Stimulated activated CD8-positive, alpha-beta memory T cell treated with anti-CD3 and anti-CD28 coated beads, Interleukin-15, amount 100 ng/mL, for 24 hours (primary cell): ENCODE measurements around the gene CHD5.

Source experiments
- DNase-seq: peaks from one replicate; pipeline ENCODE4 v3.0.0-alpha.2; 2020; ENCODE audit warnings: low read depth

CHD5 gene

GRCh38 chr1:6099297-6099696 lies 80.8 kb downstream of the CHD5 start:
- DNase-seq: no peak

DNA sequence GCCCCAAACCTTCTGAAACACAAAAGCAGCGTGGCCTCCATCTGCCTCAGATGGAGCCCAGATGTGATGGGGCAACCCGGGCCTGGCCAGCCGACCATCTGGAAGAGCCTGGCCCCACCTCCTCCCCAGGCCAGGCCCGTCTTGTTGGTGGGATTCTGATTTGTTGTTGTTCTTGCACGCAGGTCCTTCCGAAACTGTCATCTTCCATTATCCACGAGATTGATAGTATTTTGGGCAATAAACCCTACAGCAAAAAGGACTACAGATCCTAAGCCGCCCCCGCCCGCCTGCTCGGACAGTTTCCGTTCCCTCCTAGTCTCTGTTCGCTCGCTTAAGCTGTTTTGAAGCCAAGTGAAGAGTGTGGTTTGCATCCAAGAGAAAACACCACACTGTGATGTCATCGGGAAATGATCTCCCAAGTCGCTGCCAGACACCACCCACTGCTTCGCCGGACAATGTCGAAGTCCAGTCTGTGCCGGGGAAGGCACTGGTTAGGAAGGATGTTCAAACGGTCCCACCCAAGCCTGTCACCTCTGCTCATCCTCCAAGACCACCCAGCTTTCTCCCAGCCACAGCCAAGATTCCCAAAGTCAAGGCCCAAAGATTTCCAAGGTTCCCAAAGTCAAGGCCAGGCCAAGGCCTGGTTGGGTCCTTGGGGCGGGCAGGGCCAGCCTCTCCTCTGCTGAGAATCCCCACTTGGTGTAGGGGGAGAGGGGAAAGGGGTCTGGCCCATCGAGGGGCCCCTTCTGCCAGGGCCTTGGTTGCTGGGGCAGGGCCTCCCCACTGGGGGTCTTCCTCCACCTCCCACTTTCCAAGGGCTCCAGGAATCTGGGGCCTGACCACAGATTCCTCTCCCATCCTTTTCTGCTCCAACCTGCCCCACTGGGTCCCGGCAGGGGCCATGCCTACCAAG lies 81.6 kb downstream of the CHD5 start:
- no peak for DNase-seq

GRCh38 chr1:6097824-6098223 lies 82.3 kb downstream of the CHD5 start:
- no peak for DNase-seq

DNA sequence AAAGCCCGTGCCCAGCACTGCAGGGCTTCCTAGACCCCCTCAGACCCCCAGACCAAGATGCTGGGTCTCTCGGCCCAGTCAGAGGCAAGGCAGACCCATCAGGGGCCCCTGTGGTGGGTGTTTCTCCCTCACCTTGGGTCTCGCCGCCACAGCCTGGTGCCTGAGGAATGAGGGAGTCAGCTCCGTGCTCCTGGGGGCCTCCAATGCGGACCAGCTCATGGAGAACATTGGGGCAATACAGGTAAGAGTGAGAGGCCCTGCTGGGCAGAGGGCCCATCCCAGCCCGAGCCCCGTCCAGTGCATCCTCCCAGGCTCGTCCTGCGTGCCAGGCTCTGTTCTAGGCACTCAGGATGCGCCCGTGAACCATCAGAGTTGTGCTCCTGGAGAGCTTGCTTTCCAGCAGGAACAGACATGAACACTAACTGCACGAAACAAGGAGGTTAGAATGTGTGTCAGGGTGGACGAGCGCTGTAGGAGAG lies 83.0 kb downstream of the CHD5 start:
- DNase-seq: no peak

DNA sequence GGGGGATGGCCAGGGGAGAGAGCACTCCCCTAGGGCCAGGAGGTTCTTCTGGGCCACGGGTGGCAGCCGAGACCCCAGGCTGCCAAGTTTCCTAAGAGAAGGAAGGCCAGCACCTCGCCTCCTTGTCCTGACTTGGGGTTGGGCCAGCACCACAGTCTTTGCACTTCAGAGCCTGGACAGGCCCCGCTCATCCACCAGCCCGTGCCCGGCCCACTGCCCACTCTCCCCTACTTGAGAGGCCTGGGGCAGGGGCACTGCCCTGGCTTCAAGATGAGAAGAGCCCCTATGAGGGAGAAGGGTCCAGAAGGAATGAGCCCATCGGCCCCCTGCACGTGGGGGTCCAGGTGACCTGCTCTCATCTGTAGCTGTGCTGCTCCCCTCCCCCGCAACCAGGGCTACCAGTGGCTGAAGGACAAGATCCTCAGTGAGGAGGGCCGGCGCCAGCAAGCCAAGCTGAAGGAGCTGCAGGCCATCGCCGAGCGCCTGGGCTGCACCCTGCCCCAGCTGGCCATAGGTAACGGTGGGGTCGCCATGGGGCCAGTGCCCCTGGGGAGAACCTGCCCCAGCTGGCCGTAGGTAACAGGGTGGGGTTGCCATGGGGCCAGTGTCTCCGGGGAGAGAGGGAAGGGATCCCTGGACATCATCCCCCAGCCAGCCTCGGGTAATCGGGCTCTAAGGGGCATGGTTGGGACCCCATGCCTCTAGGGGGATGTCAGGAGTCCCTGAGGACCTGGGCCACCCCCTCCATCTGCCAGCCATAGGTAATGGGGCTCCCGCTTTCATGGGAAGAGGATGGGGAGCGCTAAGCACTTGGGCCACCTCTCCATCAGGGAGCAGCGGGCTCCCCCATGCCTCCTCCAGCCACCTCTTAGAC lies 83.6 kb downstream of the CHD5 start:
- no peak for DNase-seq

DNA sequence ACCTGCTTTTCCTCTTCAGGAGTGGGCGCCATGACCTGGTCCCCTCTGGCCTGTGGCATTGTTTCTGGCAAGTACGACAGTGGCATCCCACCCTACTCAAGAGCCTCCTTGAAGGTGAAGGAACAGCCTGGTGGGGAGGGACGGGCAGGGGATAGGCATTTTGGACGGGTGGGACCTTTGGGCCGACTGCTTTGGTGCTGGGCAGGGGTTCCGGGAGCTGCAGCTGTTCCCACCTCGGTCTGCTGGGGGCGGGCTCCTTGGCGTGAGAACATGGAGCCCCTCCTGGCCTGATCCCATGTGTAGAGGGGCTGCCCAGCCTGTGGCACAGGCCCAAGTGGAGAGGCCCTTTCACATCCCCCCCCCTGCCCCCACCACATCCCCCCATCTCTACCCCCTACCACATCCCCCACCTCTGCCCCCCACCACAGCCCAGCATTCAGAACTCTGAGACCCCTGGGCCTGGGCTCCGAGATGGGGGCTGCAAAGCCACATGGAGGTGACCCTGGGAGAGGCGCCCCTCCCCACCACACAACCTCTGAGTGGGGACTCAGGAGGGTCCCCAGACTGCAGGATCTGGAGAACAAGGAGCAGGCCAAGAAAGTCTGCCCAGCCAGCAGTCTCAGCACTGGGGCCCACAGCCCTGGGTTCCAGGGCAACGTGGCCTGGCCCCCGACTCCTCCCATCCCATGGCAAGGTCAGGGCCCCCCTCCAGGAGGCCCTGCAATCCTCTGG lies 84.4 kb downstream of the CHD5 start:
- DNase-seq: no peak

DNA sequence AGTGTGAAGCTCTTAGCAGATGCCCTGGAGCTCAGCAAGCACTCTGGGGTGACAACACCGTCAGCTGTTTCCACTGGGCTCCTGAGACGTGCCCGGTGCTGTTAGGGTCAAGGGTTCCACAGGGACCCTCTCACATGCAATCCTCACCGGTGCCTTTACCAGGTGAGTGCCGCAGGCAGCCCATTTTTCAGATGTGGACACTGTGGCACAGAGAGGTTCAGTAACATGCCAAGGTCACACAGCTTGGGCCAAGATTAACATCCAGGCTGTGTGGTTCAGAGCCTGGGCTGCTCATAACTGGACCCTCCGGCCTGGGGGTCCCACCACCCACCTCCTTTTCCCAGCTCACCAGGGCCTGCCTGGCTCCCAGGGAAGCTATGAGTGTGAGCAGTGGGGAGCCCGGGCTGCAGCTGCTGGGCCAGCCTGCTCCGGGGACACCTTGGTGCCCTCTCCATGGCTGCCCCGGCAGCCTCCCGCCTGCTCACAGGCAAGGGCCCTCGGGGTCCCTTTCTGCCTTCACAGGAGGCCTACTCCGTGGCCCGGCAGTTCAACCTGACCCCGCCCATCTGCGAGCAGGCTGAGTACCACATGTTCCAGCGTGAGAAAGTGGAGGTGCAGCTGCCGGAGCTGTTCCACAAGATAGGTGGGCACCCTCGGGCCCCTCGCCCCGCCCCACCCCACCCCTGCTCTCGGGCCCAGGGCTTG lies 85.2 kb downstream of the CHD5 start:
- DNase-seq: no peak

DNA sequence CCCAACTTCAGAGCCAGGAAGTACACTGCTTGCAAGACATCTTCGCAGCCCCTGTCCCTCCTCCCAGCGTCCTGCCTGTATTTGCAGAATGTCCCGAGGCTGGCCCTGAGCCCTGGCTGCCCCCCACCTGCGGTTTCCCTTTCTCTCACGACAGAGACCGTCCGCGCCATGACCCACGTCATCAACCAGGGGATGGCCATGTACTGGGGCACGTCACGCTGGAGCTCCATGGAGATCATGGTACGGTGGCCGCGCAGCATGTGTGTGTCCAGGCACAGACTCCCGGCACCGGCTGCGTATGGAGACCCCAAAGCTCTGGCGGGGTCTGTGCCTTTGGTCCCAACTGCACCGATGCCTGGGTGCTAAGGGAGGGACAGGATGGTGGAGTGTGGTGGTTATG lies 85.9 kb downstream of the CHD5 start:
- DNase-seq: no peak

DNA sequence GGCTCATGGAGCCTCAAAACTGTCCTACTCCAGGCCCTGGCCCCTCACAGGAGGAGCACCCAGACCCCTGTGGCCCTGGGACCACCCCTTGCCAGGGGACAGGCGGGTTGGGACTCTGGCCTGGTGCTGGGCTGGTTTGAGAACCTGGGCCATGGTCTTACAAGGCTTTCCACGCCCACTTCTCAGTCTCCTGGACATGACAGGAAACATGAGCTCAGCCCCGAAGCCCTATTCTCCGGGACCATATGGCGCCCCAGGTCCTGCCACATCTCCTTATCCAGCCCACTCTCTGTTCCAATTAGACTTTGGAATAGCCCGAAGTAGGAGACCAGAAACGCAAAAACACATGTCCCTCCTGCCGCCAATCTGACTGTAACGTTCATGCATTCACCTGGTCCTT lies 86.5 kb downstream of the CHD5 start:
- no peak for DNase-seq

DNA sequence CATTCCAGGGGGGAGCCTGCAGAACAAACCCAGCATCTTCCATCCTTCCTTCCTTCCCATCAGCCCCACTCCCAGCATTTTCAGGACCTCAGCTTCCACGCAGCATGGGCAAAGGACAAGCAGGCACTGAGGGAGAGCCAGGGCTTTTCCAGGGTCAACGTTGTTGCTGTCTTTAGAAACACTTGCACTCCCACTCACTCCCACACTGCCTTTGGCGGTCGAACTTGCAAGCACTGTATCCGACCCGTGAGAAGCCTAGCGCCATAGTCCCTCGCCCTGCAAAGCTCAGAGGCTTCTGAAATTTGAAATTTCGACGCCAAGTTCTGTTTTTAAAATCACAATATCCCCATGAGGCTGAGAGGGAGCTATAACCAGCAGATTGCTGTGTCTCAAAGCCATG lies 87.0 kb downstream of the CHD5 start:
- DNase-seq: no peak

GRCh38 chr1:6092211-6092610 lies 87.9 kb downstream of the CHD5 start:
- DNase-seq: no peak

GRCh38 chr1:6091823-6092109 lies 88.4 kb downstream of the CHD5 start:
- DNase-seq: no peak

- no peak for DNase-seq
Measured at GRCh38 chr1:6090996-6091822, 88.9 kb downstream of the CHD5 start.

- no peak for DNase-seq
Measured at GRCh38 chr1:6090288-6090687, 89.8 kb downstream of the CHD5 start.

GRCh38 chr1:6088956-6089355 lies 91.2 kb downstream of the CHD5 start:
- no peak for DNase-seq

- no peak for DNase-seq
Measured at GRCh38 chr1:6087958-6088357, 92.2 kb downstream of the CHD5 start.

GRCh38 chr1:6087377-6087772 lies 92.7 kb downstream of the CHD5 start:
- no peak for DNase-seq

DNA sequence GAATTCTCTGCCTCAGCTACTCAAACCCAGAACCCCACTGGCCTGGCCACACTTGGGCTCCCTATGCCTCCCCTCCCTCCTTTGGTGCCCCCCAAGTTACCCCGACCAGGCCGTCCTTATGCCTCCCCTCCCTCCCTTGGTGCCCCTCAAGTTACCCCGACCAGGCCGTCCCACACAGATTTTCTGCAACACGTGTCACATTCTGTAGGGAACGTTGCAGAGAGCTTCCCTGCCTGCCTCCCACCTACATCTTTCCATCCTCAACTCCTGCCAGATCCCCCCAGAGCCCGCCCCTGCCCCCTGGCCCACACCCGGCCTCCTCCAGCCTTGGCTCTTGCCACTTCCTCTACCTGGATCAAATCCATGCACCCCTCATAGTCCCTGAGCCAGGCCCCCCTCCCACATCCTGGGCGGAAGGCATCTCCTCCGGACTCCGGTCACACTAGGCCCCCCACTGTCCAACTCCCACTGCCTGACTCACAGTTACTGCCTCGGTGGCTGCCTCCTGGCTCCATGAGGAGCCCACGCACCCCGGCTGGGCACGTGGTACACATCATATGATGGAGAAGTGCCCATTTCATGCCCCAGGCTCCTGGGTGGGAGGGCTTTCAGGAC lies 93.3 kb downstream of the CHD5 start:
- DNase-seq: no peak

GRCh38 chr1:6086358-6086757 lies 93.8 kb downstream of the CHD5 start:
- DNase-seq: no peak

- DNase-seq: no peak
Measured at GRCh38 chr1:6085666-6086065, 94.5 kb downstream of the CHD5 start.
